Vein endothelial cell (primary cell): ENCODE results near the gene RBM18. TPM values are rescaled to one million over a fixed set of nuclear protein-coding genes. Genes with fewer than 3 reads are reported as not detected.

ENCODE experiments used
- total RNA-seq: library from RNA; depleted of rRNA; stranded (reverse); fragments of >200 nt; gene quantifications from 2 replicates; pipeline ENCODE4 v1.2.3, GENCODE V29; 2012

RBM18 gene, protein sequence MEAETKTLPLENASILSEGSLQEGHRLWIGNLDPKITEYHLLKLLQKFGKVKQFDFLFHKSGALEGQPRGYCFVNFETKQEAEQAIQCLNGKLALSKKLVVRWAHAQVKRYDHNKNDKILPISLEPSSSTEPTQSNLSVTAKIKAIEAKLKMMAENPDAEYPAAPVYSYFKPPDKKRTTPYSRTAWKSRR
- 9.1 and 13.4 TPM in 2 replicates for total RNA-seq

GRCh38 chr9:122264360-122265148 is at the start of gene RBM18, which contains the start of gene MRRF:
Gene RBM18 (minus strand): TSS chr9:122264840. CDS start chr9:122261492, 3,348 bp downstream.
Gene MRRF (plus strand): TSS chr9:122264882. CDS start chr9:122270892, 6,010 bp downstream.

DNA sequence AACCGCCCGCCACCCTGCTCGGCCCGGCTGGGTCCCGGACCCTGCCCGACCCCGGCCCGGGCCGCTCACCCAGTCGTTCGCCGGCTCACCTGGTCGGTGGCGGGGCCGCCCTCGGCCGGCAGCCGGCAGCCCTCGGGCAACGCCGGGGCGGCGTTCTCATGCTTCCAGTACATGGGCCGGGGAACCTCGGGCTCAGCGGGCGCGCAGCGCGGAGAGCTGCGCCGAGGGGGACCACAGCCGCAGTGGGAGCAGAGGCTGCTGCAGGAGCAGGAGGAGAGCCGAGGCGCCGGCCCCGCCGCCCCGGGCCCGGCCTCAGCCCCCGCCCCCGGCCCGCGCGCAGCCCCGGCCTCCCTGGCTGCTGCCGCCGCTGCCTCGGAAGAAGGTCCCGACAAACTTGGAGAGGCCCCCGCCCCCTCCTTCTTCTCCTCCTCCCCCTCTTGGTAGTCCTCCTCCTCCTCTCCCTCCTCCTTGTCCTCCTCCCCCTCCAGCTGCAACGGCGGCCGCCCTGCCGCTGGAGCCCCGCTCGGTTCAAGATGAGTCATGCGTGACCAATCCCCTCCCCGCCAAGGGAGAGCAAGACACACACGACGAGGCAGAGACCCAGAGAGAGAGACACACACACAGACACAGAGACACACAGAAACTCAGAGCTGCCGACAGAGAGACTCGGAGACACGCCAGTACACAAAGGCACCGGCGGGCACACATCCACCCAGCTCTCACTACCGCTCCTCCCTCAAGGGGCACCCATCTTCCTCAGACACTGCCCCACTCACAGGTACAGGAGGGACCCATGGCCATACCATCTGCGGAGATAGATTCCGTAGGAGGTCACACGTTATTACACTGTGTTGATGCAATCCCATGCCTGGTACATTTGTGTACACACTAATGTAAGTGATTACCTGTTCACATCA is 35.8 kb downstream of the RBM18 start, which contains the start of gene LHX6:
Gene LHX6, minus strand, starts transcription at position 390 of the 917 bp plus-strand sequence. Its CDS starts 217 bp downstream, at position 173.

Other genes starting within 250 kb of the RBM18 start
- 5.3 and 5.9 TPM in 2 replicates for gene TTLL11, start 171.5 kb downstream of the RBM18 start, total RNA-seq
- 28.4 and 29.8 TPM in 2 replicates for gene NDUFA8, start 105.1 kb downstream of the RBM18 start, total RNA-seq
- gene MORN5, start 104.9 kb downstream of the RBM18 start, total RNA-seq, result not detected in 2 replicates
- gene LHX6, start 35.9 kb downstream of the RBM18 start, total RNA-seq, result 10.1 and 36.1 TPM in 2 replicates
- gene MRRF, start within 50 bp of the RBM18 start, total RNA-seq, result 40.8 and 56.3 TPM in 2 replicates
- 5.2 and 5.5 TPM in 2 replicates for gene PTGS1, start 106.2 kb upstream of the RBM18 start, total RNA-seq
- not detected in 2 replicates for gene OR1J1, start 213.1 kb upstream of the RBM18 start, total RNA-seq
- gene OR1J2, start 246.0 kb upstream of the RBM18 start, total RNA-seq, result 0.19 TPM in 1 of 2 replicates, not detected in the other